Nephron (organoid): ENCODE results near the gene PCDH9.
A peak's percentile ranks its signal among the peaks of the same experiment; 100 is the strongest.

Source experiments
- H3K27ac Mint-ChIP-seq, 3 experiments: 2 replicates each; pipeline ENCODE4 v1.8.0; 2020; ENCODE audit warnings: mixed read lengths in 3 of 3, mild to moderate bottlenecking in 2 of 3, moderate library complexity in 1 of 3
- H3K27me3 Mint-ChIP-seq: 2 replicates; pipeline ENCODE4 v1.8.0; 2021; ENCODE audit warnings: low read depth, mild to moderate bottlenecking, moderate library complexity, mixed read lengths
- H3K36me3 Mint-ChIP-seq: 2 replicates; pipeline ENCODE4 v1.8.0; 2020; ENCODE audit warnings: low read depth, mixed read lengths
- H3K4me1 Mint-ChIP-seq: 2 replicates; pipeline ENCODE4 v1.8.0; 2020; ENCODE audit warnings: mixed read lengths
- H3K4me3 Mint-ChIP-seq, 3 experiments: 2 replicates each; pipeline ENCODE4 v1.8.0; 2020; ENCODE audit warnings: mild to moderate bottlenecking in 3 of 3, mixed read lengths in 3 of 3, moderate library complexity in 2 of 3
- H3K9me3 Mint-ChIP-seq: 2 replicates; pipeline ENCODE4 v1.8.0; 2020; ENCODE audit warnings: mixed read lengths
- TF ChIP-seq, protein P1 (sequence below), 3 experiments: fragments of 200-600 bp; sonication (generic); IDR thresholded peaks; one replicate each; pipeline ENCODE4 v1.5.0; 2021; ENCODE audit warnings: antibody characterized with exemption in 3 of 3; ENCODE audit not compliant: unreplicated experiment in 3 of 3

The PCDH9 gene

DNA sequence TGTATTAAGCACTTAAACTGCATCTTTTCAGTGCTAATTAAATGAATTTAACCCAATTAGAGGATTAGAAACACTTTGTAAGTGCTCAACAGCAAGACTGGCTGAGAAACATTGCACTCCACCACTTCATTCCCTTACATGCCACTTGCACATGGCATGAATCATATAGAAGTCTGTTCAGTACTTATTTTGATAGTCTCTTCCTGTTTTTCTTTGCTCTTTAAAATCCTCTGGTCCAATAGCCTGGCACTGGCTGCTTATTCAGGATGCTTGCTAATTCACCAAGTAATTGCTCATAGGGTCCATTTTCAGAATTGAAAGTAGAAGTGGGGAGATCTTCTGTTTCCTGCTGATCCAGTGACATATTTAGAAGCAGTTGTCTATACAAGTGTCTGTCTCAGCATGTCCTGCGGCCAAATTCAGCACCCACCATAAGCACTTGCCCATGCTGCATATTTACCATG, 900.1 kb downstream of the PCDH9 start:
- TF ChIP-seq, protein P1, sequence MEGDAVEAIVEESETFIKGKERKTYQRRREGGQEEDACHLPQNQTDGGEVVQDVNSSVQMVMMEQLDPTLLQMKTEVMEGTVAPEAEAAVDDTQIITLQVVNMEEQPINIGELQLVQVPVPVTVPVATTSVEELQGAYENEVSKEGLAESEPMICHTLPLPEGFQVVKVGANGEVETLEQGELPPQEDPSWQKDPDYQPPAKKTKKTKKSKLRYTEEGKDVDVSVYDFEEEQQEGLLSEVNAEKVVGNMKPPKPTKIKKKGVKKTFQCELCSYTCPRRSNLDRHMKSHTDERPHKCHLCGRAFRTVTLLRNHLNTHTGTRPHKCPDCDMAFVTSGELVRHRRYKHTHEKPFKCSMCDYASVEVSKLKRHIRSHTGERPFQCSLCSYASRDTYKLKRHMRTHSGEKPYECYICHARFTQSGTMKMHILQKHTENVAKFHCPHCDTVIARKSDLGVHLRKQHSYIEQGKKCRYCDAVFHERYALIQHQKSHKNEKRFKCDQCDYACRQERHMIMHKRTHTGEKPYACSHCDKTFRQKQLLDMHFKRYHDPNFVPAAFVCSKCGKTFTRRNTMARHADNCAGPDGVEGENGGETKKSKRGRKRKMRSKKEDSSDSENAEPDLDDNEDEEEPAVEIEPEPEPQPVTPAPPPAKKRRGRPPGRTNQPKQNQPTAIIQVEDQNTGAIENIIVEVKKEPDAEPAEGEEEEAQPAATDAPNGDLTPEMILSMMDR (IDR thresholded peaks at IDR 0.05; ENCODE audit: unreplicated experiment in 3 of 3): no peak
- H3K4me3 Mint-ChIP-seq: no peak overlapping the region
- H3K36me3 Mint-ChIP-seq: no peaks in the 10 kb centered on the region
- no peaks in the 10 kb centered on the region for H3K9me3 Mint-ChIP-seq
- peaks cover 10% of the 10 kb centered on the region for H3K4me1 Mint-ChIP-seq
- H3K27me3 Mint-ChIP-seq: no peaks in the 10 kb centered on the region
- peak overlapping the region in 1 of 3 experiments; percentile 16 for H3K27ac Mint-ChIP-seq

DNA sequence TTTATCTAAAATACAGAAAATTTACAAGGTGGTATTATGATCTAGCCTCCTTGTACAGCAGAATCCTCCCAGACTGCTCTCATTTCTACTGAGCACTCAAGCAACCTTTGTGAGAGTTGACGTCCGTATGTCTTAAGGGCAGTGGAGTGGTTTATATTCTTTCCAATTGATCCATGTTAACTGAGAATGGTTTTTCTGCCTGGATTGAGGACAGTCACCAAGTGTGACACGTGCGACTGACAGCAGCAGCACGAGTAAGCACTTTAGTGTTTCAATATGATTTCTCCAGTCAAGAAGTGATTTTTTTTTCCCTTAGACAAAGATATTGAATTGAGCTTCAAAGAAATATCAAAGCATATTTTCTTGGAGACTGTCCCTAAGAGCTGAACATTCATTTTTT, 901.7 kb downstream of the PCDH9 start:
- TF ChIP-seq, protein P1 (IDR thresholded peaks at IDR 0.05; ENCODE audit: unreplicated experiment in 3 of 3): no peak
- no peak overlapping the region for H3K4me3 Mint-ChIP-seq
- H3K9me3 Mint-ChIP-seq: no peaks in the 10 kb centered on the region
- no peaks in the 10 kb centered on the region for H3K36me3 Mint-ChIP-seq
- peaks cover 10% of the 10 kb centered on the region for H3K4me1 Mint-ChIP-seq
- no peak overlapping the region for H3K27ac Mint-ChIP-seq
- H3K27me3 Mint-ChIP-seq: peaks cover 4% of the 10 kb centered on the region

DNA sequence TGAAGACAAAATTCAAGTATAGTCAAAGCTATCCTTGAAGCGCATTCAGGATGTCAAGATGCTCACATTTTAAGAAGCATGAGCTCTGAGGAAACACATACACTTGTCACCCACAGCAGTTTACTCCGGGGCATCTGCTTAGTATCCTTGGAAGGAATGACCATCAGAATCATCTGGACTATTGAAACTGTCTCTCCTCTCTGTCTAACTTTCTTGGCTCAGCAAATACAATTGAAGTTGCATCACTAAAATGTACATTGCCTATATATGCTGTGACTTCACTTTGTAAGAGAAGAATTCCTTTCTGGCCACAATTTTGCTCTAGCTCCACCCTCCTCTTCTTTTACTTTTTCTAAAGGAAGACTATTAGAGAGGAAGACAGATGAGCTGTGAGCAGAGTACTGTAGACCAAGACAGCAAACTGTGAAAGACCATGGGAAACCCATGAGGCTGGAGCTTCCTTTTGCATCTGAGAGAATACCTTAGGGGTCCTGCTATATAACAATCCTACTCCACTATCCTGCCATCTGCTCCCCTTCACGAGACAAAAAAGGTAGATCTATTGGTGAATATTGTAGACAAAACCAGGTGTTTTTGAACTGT, 906.3 kb downstream of the PCDH9 start:
- no peaks in the 10 kb centered on the region for H3K9me3 Mint-ChIP-seq
- H3K27ac Mint-ChIP-seq: no peak overlapping the region
- peaks cover 4% of the 10 kb centered on the region for H3K27me3 Mint-ChIP-seq
- TF ChIP-seq, protein P1 (IDR thresholded peaks at IDR 0.05; ENCODE audit: unreplicated experiment in 3 of 3): no peak
- no peaks in the 10 kb centered on the region for H3K4me1 Mint-ChIP-seq
- H3K36me3 Mint-ChIP-seq: no peaks in the 10 kb centered on the region
- H3K4me3 Mint-ChIP-seq: no peak overlapping the region

DNA sequence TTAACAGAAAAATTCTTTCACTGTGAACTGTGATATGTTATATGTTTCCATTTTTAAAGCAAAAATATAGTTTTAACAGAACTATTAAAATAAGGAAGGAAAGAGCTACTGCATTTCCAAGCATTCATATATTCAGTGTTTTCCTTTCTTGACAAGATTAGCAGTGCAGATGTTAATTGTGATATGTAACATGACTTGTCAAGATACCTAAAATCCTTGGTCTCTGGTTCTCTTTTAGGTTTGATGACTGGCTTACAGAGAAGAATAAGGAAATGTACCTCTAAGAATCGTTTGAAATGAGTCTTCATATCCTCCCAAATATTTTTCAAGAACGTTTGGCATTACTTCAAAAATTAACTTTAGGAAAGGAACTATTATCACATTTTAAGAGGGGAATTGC, 907.2 kb downstream of the PCDH9 start:
- Mint-ChIP-seq H3K4me3 (no peak overlapping the region), H3K4me1 (no peaks in the 10 kb centered on the region), H3K36me3 (no peaks in the 10 kb centered on the region), H3K27me3 (peaks cover 4% of the 10 kb centered on the region), H3K27ac (no peak overlapping the region), H3K9me3 (no peaks in the 10 kb centered on the region)
- TF ChIP-seq, protein P1 (IDR thresholded peaks at IDR 0.05; ENCODE audit: unreplicated experiment in 3 of 3): no peak

DNA sequence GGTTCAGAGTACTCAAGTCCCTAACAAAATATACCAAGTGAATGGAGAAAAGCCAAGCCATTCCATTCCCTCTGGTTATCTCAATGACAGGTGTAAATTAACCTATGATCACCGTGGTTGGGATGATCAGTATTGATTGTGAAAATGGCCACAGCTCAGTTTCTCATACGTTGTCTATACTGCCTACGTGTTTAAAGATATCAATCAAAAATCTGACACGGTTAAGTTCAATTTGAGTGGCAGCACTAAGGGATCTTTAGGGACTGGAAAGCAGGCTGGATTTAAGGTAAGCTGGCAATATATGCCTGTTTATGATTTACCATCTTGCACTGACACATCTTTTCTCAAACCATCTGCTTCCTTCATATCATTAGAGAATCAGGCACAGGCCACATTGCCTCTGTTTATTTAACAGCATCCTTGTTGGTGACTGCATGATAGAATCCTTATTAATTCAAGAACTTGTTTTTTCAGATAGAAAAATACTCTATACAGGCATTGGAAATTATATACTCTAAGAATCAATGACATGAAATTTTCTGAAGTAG, 907.9 kb downstream of the PCDH9 start:
- Mint-ChIP-seq H3K4me3 (no peak overlapping the region), H3K27me3 (peaks cover 4% of the 10 kb centered on the region), H3K27ac (no peak overlapping the region), H3K36me3 (no peaks in the 10 kb centered on the region), H3K9me3 (no peaks in the 10 kb centered on the region), H3K4me1 (no peaks in the 10 kb centered on the region)
- TF ChIP-seq, protein P1 (IDR thresholded peaks at IDR 0.05; ENCODE audit: unreplicated experiment in 3 of 3): no peak

DNA sequence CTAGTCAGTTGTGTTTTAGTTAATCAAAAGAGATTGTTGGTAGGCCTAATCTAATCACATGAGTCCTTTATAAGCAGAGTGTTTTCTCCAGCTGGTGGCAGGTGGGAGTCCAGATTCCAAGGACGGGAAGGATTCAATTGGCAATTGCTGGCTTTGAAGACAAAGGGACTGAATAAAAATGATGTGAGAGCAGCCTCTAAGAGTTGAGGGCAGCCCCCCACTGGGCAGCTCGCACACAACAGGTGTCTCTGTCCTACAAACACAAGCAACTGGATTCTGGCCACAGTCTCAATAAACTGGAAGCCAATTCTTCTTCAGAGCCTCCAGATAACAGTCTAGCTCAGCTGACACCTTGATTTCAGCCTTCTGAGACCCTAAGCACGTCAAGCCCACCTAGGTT, 915.2 kb downstream of the PCDH9 start:
- peaks cover 10% of the 10 kb centered on the region for H3K4me1 Mint-ChIP-seq
- H3K9me3 Mint-ChIP-seq: no peaks in the 10 kb centered on the region
- H3K27ac Mint-ChIP-seq: no peak overlapping the region
- no peaks in the 10 kb centered on the region for H3K36me3 Mint-ChIP-seq
- TF ChIP-seq, protein P1 (IDR thresholded peaks at IDR 0.05; ENCODE audit: unreplicated experiment in 3 of 3): no peak
- H3K27me3 Mint-ChIP-seq: no peaks in the 10 kb centered on the region
- H3K4me3 Mint-ChIP-seq: no peak overlapping the region
